Measurements from ENCODE around the gene LMAN2.

- TF ChIP-seq CTCF (IDR thresholded peaks at IDR 0.05), result no peak
- no peak for TF ChIP-seq POLR2A (IDR thresholded peaks at IDR 0.05)
Measured at GRCh38 chr5:177312649-177313181, 38.8 kb downstream of the LMAN2 start.
